Astrocyte of the cerebellum (primary cell): Measurements from ENCODE around the gene ACOT13.
"Not testable (repeated sequence)": the region's sequence is repeated elsewhere in the genome, so short reads cannot be mapped to it uniquely, and the experiment has no call there.

ENCODE experiments used
- DNase-seq: peaks from one replicate; pipeline ENCODE4 v3.0.0-alpha.2; 2011; ENCODE audit warnings: low read depth
- H3K4me3 ChIP-seq: 2 replicates; pipeline ENCODE4 v1.5.1; 2011; ENCODE audit warnings: mild to moderate bottlenecking, low read depth, low read length, moderate library complexity
- in situ Hi-C: cut with HindIII; loops from 2 replicates; pipeline ENCODE4 v1.10.0; 2017; ENCODE audit warnings: low sequenced_read_pairs
- TF ChIP-seq, protein P1 (sequence below): IDR thresholded peaks from 2 replicates; pipeline ENCODE4 v1.5.1; 2012; ENCODE audit warnings: low read length, low read depth, moderate library complexity, mild to moderate bottlenecking; ENCODE audit errors: missing control alignments

ACOT13 gene

DNA sequence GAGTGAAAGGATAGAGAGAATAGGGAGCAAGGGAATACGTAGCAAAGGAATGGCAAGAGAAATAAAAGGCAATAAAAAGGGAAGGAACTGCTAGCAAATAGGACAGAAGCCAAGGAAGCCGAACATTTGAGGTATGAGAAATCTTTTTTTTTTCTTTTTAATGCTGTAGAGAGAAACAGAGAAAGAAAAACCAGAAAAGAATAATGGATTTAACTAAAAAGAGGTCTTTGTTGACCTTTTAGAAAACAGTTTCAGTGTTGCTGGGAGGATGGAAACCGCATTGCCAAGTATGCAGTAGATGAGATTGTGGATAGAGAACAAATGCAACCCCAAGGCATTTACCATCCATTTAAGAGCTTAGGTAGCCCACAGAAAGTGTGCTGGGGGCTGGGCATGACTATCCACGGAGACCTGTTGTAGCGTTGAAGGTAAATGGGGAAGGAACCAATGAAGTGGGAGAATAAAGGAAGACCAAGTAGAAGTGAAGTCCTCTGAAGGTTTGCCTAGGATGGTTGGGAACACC is 75.4 kb downstream of the ACOT13 start:
- DNase-seq: no peak
- TF ChIP-seq, protein P1, sequence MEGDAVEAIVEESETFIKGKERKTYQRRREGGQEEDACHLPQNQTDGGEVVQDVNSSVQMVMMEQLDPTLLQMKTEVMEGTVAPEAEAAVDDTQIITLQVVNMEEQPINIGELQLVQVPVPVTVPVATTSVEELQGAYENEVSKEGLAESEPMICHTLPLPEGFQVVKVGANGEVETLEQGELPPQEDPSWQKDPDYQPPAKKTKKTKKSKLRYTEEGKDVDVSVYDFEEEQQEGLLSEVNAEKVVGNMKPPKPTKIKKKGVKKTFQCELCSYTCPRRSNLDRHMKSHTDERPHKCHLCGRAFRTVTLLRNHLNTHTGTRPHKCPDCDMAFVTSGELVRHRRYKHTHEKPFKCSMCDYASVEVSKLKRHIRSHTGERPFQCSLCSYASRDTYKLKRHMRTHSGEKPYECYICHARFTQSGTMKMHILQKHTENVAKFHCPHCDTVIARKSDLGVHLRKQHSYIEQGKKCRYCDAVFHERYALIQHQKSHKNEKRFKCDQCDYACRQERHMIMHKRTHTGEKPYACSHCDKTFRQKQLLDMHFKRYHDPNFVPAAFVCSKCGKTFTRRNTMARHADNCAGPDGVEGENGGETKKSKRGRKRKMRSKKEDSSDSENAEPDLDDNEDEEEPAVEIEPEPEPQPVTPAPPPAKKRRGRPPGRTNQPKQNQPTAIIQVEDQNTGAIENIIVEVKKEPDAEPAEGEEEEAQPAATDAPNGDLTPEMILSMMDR: no peak
- no peak overlapping the region for H3K4me3 ChIP-seq
- in situ Hi-C loops: no loop called here

DNA sequence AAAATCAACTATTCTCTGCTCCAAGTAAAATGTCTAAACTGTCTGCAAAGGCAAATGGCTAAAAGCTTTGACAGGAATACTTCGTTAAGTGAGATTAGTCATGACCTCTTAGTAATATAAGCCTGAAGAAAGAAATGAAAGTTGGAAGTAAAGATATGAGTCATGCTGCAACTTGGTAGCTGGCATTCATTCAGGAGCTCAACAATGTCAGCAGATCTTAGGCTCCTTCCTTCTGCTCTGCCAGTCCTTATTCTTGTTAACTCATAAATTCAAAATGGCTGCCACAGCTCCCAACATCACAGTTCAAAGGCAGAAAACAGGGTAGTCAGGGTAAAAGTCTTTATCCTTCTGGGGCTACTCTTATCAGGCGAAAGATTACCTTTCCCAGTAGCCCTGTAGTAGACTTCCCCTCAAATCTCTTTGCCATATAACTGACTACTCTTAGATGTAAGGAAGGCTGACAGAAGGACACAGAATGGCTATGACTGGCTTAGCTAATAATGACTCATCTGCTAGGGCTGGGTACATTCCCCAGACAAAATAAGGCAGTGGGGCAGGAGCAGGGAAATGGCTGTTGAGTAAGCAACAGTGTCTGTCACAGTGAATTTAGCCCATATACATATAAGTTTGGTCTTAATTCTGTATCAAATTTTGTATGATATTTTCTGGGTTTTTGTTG is 76.5 kb downstream of the ACOT13 start:
- in situ Hi-C loops: no loop called here
- no peak overlapping the region for H3K4me3 ChIP-seq
- peak; percentile 91 for DNase-seq
- TF ChIP-seq, protein P1: no peak

DNA sequence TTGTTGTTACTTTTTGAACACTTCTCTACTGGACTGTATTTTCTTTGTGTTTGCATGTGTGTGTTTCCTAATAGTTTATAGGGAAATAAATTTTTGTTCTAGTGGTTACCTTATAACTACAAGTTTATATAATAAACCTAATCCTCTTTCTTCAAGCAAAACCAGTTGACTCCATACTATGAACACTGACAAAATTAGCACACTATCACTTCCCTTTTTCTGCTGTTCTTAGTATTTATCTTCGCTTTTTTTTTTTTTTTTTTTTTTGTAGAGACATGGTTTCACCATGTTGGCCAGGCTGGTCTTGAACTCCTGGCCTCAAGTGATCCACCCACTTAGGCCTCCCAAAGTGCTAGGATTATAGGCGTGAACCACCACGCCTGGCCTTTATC is 77.1 kb downstream of the ACOT13 start:
- no peak for DNase-seq
- in situ Hi-C loops: no loop called here
- H3K4me3 ChIP-seq: no peak overlapping the region
- TF ChIP-seq, protein P1: no peak

DNA sequence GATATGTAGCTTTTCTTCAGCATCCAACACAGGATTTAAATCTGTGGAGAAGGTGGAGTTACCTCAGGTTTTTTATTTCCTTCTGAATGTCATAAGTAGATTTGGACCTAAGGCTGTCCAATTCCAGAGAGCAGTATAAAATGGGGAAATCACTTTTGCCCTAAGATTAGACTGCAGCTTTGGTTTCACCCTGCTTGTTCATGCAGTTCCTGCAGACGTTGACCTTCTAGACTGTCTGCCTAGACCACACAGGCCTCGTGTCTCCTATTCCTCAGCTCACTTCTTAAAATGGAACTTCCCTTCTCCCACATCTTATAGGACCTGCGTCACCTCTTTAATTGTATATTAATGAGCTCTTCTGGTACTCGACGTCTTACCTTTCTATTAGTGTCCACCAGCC is 78.0 kb downstream of the ACOT13 start:
- in situ Hi-C loops: no loop called here
- H3K4me3 ChIP-seq: no peak overlapping the region
- DNase-seq: no peak
- TF ChIP-seq, protein P1: no peak

DNA sequence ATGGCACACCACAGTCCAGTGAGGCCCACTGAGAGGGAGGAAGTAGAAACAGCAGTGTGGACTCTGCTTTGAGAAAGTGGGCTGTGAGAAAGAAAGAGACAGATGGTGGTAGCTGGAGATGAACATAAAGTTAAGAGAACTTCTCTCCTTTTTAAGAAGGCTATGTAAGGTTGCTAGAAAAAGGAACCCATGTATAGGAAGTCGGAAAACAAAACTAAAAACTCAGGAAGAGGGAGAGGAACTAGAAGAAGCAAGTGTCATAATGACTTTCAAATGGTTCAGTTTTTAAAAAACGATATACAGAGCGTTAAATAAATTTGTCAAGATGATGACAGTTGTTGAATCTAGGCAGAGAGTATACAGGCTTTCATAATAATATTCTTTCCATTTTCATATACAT is 82.4 kb downstream of the ACOT13 start:
- in situ Hi-C loops: no loop called here
- DNase-seq: no peak
- TF ChIP-seq, protein P1: no peak
- no peak overlapping the region for H3K4me3 ChIP-seq

DNA sequence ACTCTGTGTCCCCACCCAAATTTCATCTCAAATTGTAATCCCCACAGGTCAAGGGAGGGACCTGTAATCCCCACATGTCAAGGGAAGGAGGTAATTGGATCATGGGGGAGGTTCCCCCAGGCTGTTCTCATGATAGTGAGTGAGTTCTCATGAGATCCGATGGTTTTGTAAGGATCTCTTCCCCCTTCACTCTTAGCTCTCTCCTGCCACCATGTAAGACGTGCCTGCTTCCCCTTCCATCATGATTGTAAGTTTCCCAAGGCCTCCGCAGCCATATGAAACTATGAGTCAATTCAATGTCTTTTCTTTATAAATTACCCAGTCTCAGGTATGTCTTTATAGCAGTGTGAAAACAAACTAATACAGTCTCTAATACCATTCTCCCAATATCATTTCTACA is 84.0 kb downstream of the ACOT13 start:
- DNase-seq, H3K4me3 ChIP-seq, in situ Hi-C loops: not testable (repeated sequence)

DNA sequence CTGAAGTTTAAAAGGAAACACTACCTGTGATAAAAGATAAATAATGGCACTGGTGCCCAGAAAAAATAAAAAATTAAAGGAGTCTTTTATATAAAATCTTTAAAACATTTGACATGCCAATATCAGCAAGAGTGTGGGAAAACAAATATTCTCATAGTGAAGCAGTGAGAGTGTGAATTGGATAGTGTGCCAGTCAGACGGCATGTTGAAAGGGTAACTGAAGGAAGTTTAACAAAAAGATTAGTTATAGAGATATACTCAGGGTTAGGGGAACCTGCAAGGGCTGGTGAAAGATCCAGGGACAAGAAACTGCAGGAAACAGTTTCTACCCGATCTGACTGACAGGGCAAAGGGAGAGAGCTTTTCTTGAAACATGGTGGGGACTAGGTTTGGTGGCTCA is 85.6 kb downstream of the ACOT13 start:
- no peak for DNase-seq
- TF ChIP-seq, protein P1: no peak
- H3K4me3 ChIP-seq: no peak overlapping the region
- in situ Hi-C loops: no loop called here
